Myocyte (in vitro differentiated cells): ENCODE data around the gene DNAJB9. TPM values are rescaled to one million over a fixed set of nuclear protein-coding genes. Genes with fewer than 3 reads are reported as not detected.

Source experiments
- DNase-seq: peaks from one replicate; pipeline ENCODE4 v3.0.0-alpha.2; 2012; ENCODE audit warnings: low read depth
- total RNA-seq: library from RNA; depleted of rRNA; stranded (reverse); fragments of >200 nt; gene quantifications from 2 replicates; pipeline ENCODE4 v1.2.3, GENCODE V29; 2014

DNAJB9 gene
- total RNA-seq, 1 donor from 2014 or later, result 85.2 TPM

- no peak for DNase-seq
Observed at GRCh38 chr7:108568801-108569380, 783 bp upstream of the DNAJB9 start.

GRCh38 chr7:108570146-108570755 is 577 bp downstream of the DNAJB9 start:
- DNase-seq, result peak; percentile 52

GRCh38 chr7:108572480-108572879 is 2.8 kb downstream of the DNAJB9 start:
- DNase-seq, result no peak

GRCh38 chr7:108575156-108575555 is 5.5 kb downstream of the DNAJB9 start:
- no peak for DNase-seq

- no peak for DNase-seq
Observed at GRCh38 chr7:108576116-108576515, 6.4 kb downstream of the DNAJB9 start.

- no peak for DNase-seq
Observed at GRCh38 chr7:108578937-108579336, 9.3 kb downstream of the DNAJB9 start.

- DNase-seq, result no peak
Observed at GRCh38 chr7:108580298-108580697, 10.6 kb downstream of the DNAJB9 start.

GRCh38 chr7:108581655-108582491 is 12.2 kb downstream of the DNAJB9 start:
- DNase-seq, result peak; percentile 31

- peak; percentile 3 for DNase-seq
Observed at GRCh38 chr7:108584211-108584610, 14.5 kb downstream of the DNAJB9 start.

GRCh38 chr7:108585843-108586242 is 16.2 kb downstream of the DNAJB9 start:
- DNase-seq, result peak; percentile 22

GRCh38 chr7:108586274-108586710 is 16.6 kb downstream of the DNAJB9 start:
- DNase-seq, result no peak

- peak; percentile 6 for DNase-seq
Observed at GRCh38 chr7:108589199-108589598, 19.5 kb downstream of the DNAJB9 start.

- DNase-seq, result peak; percentile 57
Observed at GRCh38 chr7:108589874-108590273, 20.2 kb downstream of the DNAJB9 start.

GRCh38 chr7:108590606-108591005 is 20.9 kb downstream of the DNAJB9 start:
- DNase-seq, result no peak

- DNase-seq, result peak; percentile 33
Observed at GRCh38 chr7:108592646-108593201, 23.1 kb downstream of the DNAJB9 start.

GRCh38 chr7:108596560-108596959 is 26.9 kb downstream of the DNAJB9 start:
- no peak for DNase-seq

- no peak for DNase-seq
Observed at GRCh38 chr7:108598153-108598552, 28.5 kb downstream of the DNAJB9 start.

- no peak for DNase-seq
Observed at GRCh38 chr7:108598914-108599580, 29.4 kb downstream of the DNAJB9 start.

GRCh38 chr7:108600399-108600798 is 30.7 kb downstream of the DNAJB9 start:
- DNase-seq, result no peak

GRCh38 chr7:108603656-108604306 is 34.1 kb downstream of the DNAJB9 start:
- no peak for DNase-seq
